ENCODE measurements around the gene UBALD1. TPM values are rescaled to one million over a fixed set of nuclear protein-coding genes. Genes with fewer than 3 reads are reported as not detected.
A peak's percentile ranks its signal among the peaks of the same experiment; 100 is the strongest.

Gene UBALD1
- total and polyA plus RNA-seq, 2 donors (not counting 1 experiment from before 2014, with no cell fraction given), result 2.2 to 3.6 TPM

- Histone ChIP-seq H3K36me3 (ENCODE audit: control insufficient read depth, insufficient read depth, low read length) (no peaks in the 10 kb centered on the region), H4K20me1 (ENCODE audit: control insufficient read depth, extremely low read depth, insufficient read depth, low read length) (no peaks in the 10 kb centered on the region), H3K9me3 (ENCODE audit: control insufficient read depth, insufficient read depth, low read depth, low read length) (no peaks in the 10 kb centered on the region), H3K4me2 (ENCODE audit: extremely low read depth, insufficient read depth, low read length) (no peak overlapping the region), H3K27ac (ENCODE audit: insufficient read depth, low read length) (no peak overlapping the region), H3K27me3 (ENCODE audit: control insufficient read depth, insufficient read depth, low read length) (no peaks in the 10 kb centered on the region), H3K4me1 (ENCODE audit: control insufficient read depth, extremely low read depth, insufficient read depth, low read length) (peaks cover 5% of the 10 kb centered on the region), H3K4me3 (replicated peaks in 1 of 4; ENCODE audit: control extremely low read depth in 1 of 4, insufficient read depth in 1 of 4, low read depth in 3 of 4, low read length in 4 of 4) (no peak overlapping the region), H3K9ac (ENCODE audit: insufficient read depth, low read length) (no peak overlapping the region), H2AFZ (ENCODE audit: low read length) (no peak overlapping the region), H3K79me2 (ENCODE audit: control insufficient read depth, insufficient read depth, low read length) (peaks cover 62% of the 10 kb centered on the region)
- DNase-seq (ENCODE audit: low read depth in 2 of 2), result no peak
- no peak for TF ChIP-seq EZH2 (IDR thresholded peaks at IDR 0.05; ENCODE audit: low read length, missing control alignments)
- TF ChIP-seq CTCF (conservative IDR thresholded peaks at IDR 0.05 in 1 of 2, IDR thresholded peaks at IDR 0.05 in 1 of 2; ENCODE audit: low read depth in 1 of 2, low read length in 2 of 2), result no peak
These were observed 13.6 kb upstream of the UBALD1 start for GRCh38 chr16:4628283-4628682.

GRCh38 chr16:4626396-4626795, 11.7 kb upstream of the UBALD1 start:
- H3K79me2 ChIP-seq (ENCODE audit: control insufficient read depth, insufficient read depth, low read length), result peaks cover 50% of the 10 kb centered on the region
- no peak for DNase-seq (ENCODE audit: low read depth in 2 of 2)
- TF ChIP-seq EZH2 (IDR thresholded peaks at IDR 0.05; ENCODE audit: low read length, missing control alignments), result no peak
- TF ChIP-seq CTCF (conservative IDR thresholded peaks at IDR 0.05 in 1 of 2, IDR thresholded peaks at IDR 0.05 in 1 of 2; ENCODE audit: low read depth in 1 of 2, low read length in 2 of 2), result no peak
- H2AFZ ChIP-seq (ENCODE audit: low read length), result no peak overlapping the region
- no peaks in the 10 kb centered on the region for H3K9me3 ChIP-seq (ENCODE audit: control insufficient read depth, insufficient read depth, low read depth, low read length)
- H3K27ac ChIP-seq (ENCODE audit: insufficient read depth, low read length), result peak overlapping the region; percentile 97
- H3K9ac ChIP-seq (ENCODE audit: insufficient read depth, low read length), result no peak overlapping the region
- no peaks in the 10 kb centered on the region for H3K36me3 ChIP-seq (ENCODE audit: control insufficient read depth, insufficient read depth, low read length)
- peak overlapping the region; percentile 70 to 90 (median 76) for H3K4me3 ChIP-seq (replicated peaks in 1 of 4; ENCODE audit: control extremely low read depth in 1 of 4, insufficient read depth in 1 of 4, low read depth in 3 of 4, low read length in 4 of 4)
- H4K20me1 ChIP-seq (ENCODE audit: control insufficient read depth, extremely low read depth, insufficient read depth, low read length), result no peaks in the 10 kb centered on the region
- H3K4me2 ChIP-seq (ENCODE audit: extremely low read depth, insufficient read depth, low read length), result peak overlapping the region; percentile 81
- H3K4me1 ChIP-seq (ENCODE audit: control insufficient read depth, extremely low read depth, insufficient read depth, low read length), result peaks cover 5% of the 10 kb centered on the region
- no peaks in the 10 kb centered on the region for H3K27me3 ChIP-seq (ENCODE audit: control insufficient read depth, insufficient read depth, low read length)

- Histone ChIP-seq H3K4me2 (ENCODE audit: extremely low read depth, insufficient read depth, low read length) (peak overlapping the region; percentile 81), H3K27me3 (ENCODE audit: control insufficient read depth, insufficient read depth, low read length) (no peaks in the 10 kb centered on the region), H3K9me3 (ENCODE audit: control insufficient read depth, insufficient read depth, low read depth, low read length) (no peaks in the 10 kb centered on the region), H3K4me3 (replicated peaks in 1 of 4; ENCODE audit: control extremely low read depth in 1 of 4, insufficient read depth in 1 of 4, low read depth in 3 of 4, low read length in 4 of 4) (peak overlapping the region; percentile 70 to 90 (median 76)), H3K9ac (ENCODE audit: insufficient read depth, low read length) (peak overlapping the region; percentile 96), H3K4me1 (ENCODE audit: control insufficient read depth, extremely low read depth, insufficient read depth, low read length) (peaks cover 5% of the 10 kb centered on the region), H2AFZ (ENCODE audit: low read length) (peak overlapping the region; percentile 35), H3K27ac (ENCODE audit: insufficient read depth, low read length) (peak overlapping the region; percentile 97), H4K20me1 (ENCODE audit: control insufficient read depth, extremely low read depth, insufficient read depth, low read length) (no peaks in the 10 kb centered on the region), H3K36me3 (ENCODE audit: control insufficient read depth, insufficient read depth, low read length) (no peaks in the 10 kb centered on the region), H3K79me2 (ENCODE audit: control insufficient read depth, insufficient read depth, low read length) (peaks cover 44% of the 10 kb centered on the region)
- no peak for TF ChIP-seq CTCF (conservative IDR thresholded peaks at IDR 0.05 in 1 of 2, IDR thresholded peaks at IDR 0.05 in 1 of 2; ENCODE audit: low read depth in 1 of 2, low read length in 2 of 2)
- TF ChIP-seq EZH2 (IDR thresholded peaks at IDR 0.05; ENCODE audit: low read length, missing control alignments), result no peak
- DNase-seq (ENCODE audit: low read depth in 2 of 2), result no peak
These were observed 11.0 kb upstream of the UBALD1 start for GRCh38 chr16:4625560-4626159.

All from fibroblast of lung (primary cell).